Fibroblast of pulmonary artery (primary cell): ENCODE measurements around the gene RGS7BP.
"Not testable (repeated sequence)": the region's sequence is repeated elsewhere in the genome, so short reads cannot be mapped to it uniquely, and the experiment has no call there.

ENCODE experiments used
- DNase-seq: peaks from one replicate; pipeline ENCODE4 v3.0.0-alpha.2; 2010; ENCODE audit warnings: low read depth
- H3K4me3 ChIP-seq: replicated peaks from 2 replicates; pipeline ENCODE4 v1.5.1; 2011; ENCODE audit warnings: low read depth, mild to moderate bottlenecking, control low read depth, low read length, moderate library complexity
- CTCF ChIP-seq: IDR thresholded peaks from 2 replicates; pipeline ENCODE4 v1.5.1; 2011; ENCODE audit warnings: mild to moderate bottlenecking, control low read depth, low read length, inconsistent platforms; ENCODE audit errors: missing control alignments

The RGS7BP gene

GRCh38 chr5:64534033-64534432 is 28.2 kb downstream of the RGS7BP start:
- DNase-seq, result no peak
- no peak overlapping the region for H3K4me3 ChIP-seq
- no peak for TF ChIP-seq CTCF

GRCh38 chr5:64557911-64558310 is 52.1 kb downstream of the RGS7BP start:
- no peak for TF ChIP-seq CTCF
- H3K4me3 ChIP-seq, result no peak overlapping the region
- no peak for DNase-seq

- DNase-seq, H3K4me3 ChIP-seq: not testable (repeated sequence)
Observed at GRCh38 chr5:64558641-64559040, 52.8 kb downstream of the RGS7BP start.

GRCh38 chr5:64566310-64566916 is 60.6 kb downstream of the RGS7BP start:
- no peak for TF ChIP-seq CTCF
- no peak for DNase-seq
- H3K4me3 ChIP-seq, result no peak overlapping the region

GRCh38 chr5:64569858-64570257 is 64.0 kb downstream of the RGS7BP start:
- TF ChIP-seq CTCF, result no peak
- DNase-seq, result no peak
- H3K4me3 ChIP-seq, result no peak overlapping the region

GRCh38 chr5:64570395-64570996 is 64.7 kb downstream of the RGS7BP start:
- TF ChIP-seq CTCF, result no peak
- no peak overlapping the region for H3K4me3 ChIP-seq
- DNase-seq, result no peak

GRCh38 chr5:64575561-64575960 is 69.7 kb downstream of the RGS7BP start:
- no peak for TF ChIP-seq CTCF
- no peak overlapping the region for H3K4me3 ChIP-seq
- no peak for DNase-seq
